Activated naive CD8-positive, alpha-beta T cell treated with anti-CD3 and anti-CD28 coated beads, Interleukin-2, amount 50 U/mL, for 24 hours (primary cell): ENCODE data around the gene WRNIP1.

Experiments
- ATAC-seq: fragments of 150-1000 bp; cut with Tn5 transposase; one replicate; pipeline ENCODE4 v1.10.0; 2021
- DNase-seq: peaks from one replicate; pipeline ENCODE4 v3.0.0; 2021
- H3K27ac Mint-ChIP-seq: one replicate; pipeline ENCODE4 v1.8.0; 2021; ENCODE audit warnings: mild to moderate bottlenecking, mixed read lengths
- H3K27me3 Mint-ChIP-seq: one replicate; pipeline ENCODE4 v1.8.0; 2021; ENCODE audit warnings: mixed read lengths
- H3K36me3 Mint-ChIP-seq: one replicate; pipeline ENCODE4 v1.8.0; 2021; ENCODE audit warnings: low read depth, mixed read lengths
- H3K4me1 Mint-ChIP-seq: one replicate; pipeline ENCODE4 v1.8.0; 2021; ENCODE audit warnings: mixed read lengths
- H3K4me3 Mint-ChIP-seq: one replicate; pipeline ENCODE4 v1.8.0; 2021; ENCODE audit warnings: mild to moderate bottlenecking, moderate library complexity, mixed read lengths
- H3K9me3 Mint-ChIP-seq: one replicate; pipeline ENCODE4 v1.8.0; 2021; ENCODE audit warnings: mixed read lengths

WRNIP1 gene

GRCh38 chr6:2831392-2831791, 66.2 kb downstream of the WRNIP1 start:
- Mint-ChIP-seq H3K9me3 (no peaks in the 10 kb centered on the region), H3K36me3 (peaks cover 38% of the 10 kb centered on the region), H3K4me1 (peaks cover 4% of the 10 kb centered on the region), H3K27me3 (no peaks in the 10 kb centered on the region), H3K27ac (no peak overlapping the region), H3K4me3 (no peak overlapping the region)
- DNase-seq = no peak
- no peak for ATAC-seq

GRCh38 chr6:2834262-2834661, 69.1 kb downstream of the WRNIP1 start:
- DNase-seq (no peak), ATAC-seq (no peak)
- Mint-ChIP-seq H3K27me3 (no peaks in the 10 kb centered on the region), H3K4me3 (no peak overlapping the region), H3K36me3 (peaks cover 58% of the 10 kb centered on the region), H3K9me3 (no peaks in the 10 kb centered on the region), H3K4me1 (peaks cover 23% of the 10 kb centered on the region), H3K27ac (no peak overlapping the region)
